Prostate gland (tissue), 2 donors: ENCODE measurements around the gene SAMD10.

Experiments used
- CTCF ChIP-seq, 4 experiments: fragments of 200-600 bp in 2 of 4; fragments of 450-650 bp in 2 of 4; sonication (generic) in 2 of 4; IDR thresholded peaks; 1 replicate in 3 of 4; 2 replicates in 1 of 4; pipeline ENCODE4 v1.5.1; 2016 to 2019; ENCODE audit warnings: antibody characterized with exemption in 4 of 4, mild to moderate bottlenecking in 2 of 4, moderate library complexity in 2 of 4
- POLR2A ChIP-seq: fragments of 450-650 bp; IDR thresholded peaks from one replicate; pipeline ENCODE4 v1.6.1; 2016; ENCODE audit warnings: antibody characterized with exemption, mild to moderate bottlenecking
- POLR2AphosphoS5 ChIP-seq: sonication (generic); formaldehyde crosslinking; IDR thresholded peaks from one replicate; pipeline ENCODE4 v1.6.1; 2017; ENCODE audit warnings: antibody characterized with exemption

- TF ChIP-seq CTCF (IDR thresholded peaks at IDR 0.05) (no peak), POLR2A (no peak), POLR2AphosphoS5 (no peak)
Measured at GRCh38 chr20:63968928-63969760, 10.3 kb downstream of the SAMD10 start.
